HG03378 (cell line): Measurements from ENCODE around the gene ZNF526.
"Not testable (repeated sequence)": the region's sequence is repeated elsewhere in the genome, so short reads cannot be mapped to it uniquely, and the experiment has no call there.

ENCODE experiments used
- ATAC-seq: cut with Tn5 transposase; IDR thresholded peaks from one replicate; pipeline ENCODE4 v1.9.1; 2021; ENCODE audit warnings: mild to moderate bottlenecking, moderate library complexity; ENCODE audit not compliant: unreplicated experiment

The ZNF526 gene

DNA sequence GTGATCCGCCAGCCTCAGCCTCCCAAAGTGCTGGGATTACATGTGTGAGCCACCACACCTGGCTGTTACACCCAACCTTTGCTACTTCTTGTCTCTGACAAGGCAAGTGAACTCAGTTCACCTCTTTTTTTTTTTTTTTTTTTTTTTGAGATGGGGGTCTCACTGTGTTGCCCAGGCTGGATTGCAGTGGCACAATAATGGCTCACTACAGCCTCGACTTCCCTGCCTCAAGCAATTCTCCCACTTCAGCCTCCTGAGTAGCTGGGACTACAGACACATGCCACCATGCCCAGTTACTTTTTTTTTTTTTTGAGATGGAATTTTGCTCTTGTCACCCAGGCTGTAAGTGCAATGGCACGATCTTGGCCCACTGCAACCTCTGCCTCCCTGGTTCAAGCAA is 37.7 kb downstream of the ZNF526 start:
- ATAC-seq: not testable (repeated sequence)

DNA sequence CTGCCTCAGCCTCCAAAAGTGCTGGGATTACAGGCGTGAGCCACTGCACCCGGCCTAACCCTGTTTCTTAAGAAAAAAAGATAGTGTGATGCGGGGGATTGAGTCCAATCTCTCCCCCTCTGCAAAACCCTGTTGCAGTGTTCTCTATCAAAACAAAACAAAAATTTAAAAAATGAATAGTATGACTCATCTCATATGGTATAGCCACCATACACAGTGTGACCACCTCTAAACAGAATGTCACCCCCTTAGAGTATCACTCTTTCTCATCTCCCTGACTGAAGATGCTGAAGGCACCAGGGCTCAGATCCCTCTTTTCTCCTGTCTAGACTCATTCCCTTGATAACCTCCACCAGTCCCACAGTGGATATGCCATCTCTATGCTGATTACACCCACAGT is 41.7 kb downstream of the ZNF526 start:
- ATAC-seq: no peak

DNA sequence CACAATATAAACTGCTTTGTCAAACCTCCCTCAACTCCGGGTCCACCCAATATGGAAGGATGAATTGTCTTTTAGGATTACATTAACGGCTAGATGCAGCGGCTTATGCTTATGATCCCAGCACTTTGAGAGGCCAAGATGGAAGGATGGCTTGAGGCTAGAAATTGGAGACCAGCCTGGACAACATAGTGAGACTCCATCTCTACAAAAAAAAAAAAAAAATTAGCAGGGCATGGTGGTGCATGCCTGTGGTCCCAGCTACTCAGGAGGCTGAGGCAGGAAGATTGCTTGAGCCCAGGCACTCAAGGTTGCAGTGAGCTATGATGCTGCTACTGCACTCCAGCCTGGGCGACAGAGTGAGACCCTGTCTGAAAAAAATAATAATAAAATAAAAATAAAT is 46.0 kb downstream of the ZNF526 start:
- ATAC-seq: not testable (repeated sequence)

DNA sequence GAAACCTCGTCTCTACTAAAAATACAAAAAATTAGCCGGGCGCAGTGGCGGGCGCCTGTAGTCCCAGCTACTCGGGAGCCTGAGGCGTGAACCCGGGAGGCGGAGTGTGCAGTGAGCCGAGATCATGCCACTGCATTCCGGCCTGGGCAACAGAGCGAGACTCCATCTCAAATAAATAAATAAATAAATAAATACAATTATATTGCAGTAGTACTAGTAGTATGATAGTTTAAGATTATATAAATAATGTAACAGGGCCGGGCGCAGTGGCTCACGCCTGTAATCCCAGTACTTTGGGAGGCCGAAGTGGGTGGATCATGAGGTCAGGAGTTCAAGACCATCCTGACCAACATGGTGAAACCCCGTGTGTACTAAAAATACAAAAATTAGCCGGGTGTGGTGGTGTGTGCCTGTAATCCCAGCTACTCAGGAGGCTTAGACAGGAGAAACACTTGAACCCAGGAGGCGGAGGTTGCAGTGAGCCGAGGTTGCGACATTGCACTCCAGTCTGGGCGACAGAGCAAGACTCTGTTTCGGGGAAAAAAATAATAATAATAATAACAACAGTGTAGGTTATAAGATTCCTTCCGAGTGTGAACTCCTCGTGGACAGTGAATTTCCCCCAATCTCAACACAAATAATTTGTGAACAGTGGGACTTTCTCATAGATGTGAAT is 47.0 kb downstream of the ZNF526 start:
- not testable (repeated sequence) for ATAC-seq

DNA sequence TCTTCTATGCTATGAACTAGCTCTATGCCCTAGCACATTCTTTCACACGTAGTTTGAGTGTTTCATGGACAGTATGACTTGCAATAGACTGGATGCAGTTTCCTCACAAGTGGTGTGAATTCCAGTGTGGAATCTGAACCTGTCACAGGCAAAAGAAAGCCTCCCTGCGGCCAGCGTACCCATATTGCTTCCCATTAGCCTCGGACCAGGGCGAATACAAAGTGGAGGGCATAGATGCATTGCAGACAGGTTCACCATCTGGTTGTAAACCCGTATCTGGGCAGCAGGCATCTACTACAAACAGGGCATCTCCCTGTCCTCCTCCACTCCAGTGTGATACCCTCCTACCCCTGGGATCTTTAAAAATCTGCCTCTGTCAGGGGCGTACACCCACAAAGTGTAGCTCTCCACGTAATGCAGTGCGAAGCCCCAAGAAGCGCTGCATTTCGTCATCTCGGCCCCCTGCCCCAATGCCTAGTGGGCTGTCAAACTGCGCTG is 47.6 kb downstream of the ZNF526 start:
- ATAC-seq: no peak

DNA sequence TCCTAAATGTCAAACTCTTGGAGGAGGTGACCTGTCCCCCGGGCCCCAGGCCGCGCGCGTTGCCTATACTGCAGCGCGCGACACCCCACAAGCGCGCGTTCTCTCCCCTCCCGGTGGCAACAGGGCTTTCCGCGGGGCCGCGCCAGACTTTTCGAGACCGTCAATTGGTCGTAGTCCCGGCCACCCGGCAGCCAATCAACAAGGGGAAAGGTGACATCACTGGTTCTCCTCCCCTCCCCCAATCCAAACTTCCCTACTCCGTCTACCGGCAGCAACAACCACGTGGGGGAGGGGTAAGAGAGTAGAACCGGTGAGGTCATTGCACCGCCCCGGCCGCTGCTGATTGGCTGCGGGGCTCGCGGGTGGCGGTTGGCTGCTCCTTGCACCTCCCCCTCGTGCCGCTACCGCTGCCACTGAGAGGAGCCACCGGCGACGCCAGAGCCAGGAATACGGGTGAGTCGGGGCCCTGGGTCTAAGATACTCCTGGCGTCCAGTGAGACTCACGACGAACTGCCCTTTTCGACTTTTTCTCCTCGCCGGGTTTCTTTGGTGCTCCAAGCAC is 48.1 kb downstream of the ZNF526 start:
- ATAC-seq: peak; percentile 44

DNA sequence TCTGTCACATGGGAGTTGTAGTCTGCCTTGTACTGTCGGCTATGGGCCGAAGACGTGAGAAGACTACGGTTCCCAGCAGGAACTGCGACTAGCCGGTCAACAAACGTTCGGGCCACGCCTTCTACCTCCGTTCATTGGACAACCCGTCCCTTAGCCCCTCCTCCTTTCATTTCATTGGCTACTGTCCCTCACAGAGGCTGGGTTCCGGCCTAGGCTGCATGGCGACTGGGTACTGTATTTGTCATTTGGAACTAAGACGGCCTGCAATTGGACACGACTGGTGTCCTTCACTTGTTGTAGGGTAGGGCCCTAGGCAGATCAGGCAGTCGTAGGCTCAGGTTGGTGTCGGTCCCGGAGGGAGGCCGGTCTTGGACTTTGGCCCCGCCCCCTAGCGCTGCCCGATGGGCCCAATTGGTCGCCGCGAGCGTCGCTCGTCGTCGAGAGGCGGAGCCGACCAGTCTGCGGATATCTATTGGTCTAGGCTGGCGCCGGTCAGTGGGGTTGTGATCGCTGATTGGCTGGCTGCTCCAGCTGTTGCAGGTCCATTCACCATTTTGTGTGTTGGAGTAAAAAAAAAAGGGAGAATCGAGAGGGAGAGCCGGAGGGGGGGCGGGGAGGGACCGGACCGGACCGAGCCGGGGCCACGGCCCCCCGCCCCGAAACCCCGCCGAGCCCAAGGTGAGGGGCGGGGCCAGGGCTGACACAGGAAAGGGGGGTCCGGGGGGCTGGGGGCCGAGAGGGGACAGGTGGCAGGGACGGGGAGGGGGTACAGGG is 48.8 kb downstream of the ZNF526 start, which contains the start of gene CIC:
CIC (plus strand) TSS at position 549 of the 774 bp plus-strand sequence. CDS start 2,532 bp downstream, outside the sequence.
- peak; percentile 66 for ATAC-seq

DNA sequence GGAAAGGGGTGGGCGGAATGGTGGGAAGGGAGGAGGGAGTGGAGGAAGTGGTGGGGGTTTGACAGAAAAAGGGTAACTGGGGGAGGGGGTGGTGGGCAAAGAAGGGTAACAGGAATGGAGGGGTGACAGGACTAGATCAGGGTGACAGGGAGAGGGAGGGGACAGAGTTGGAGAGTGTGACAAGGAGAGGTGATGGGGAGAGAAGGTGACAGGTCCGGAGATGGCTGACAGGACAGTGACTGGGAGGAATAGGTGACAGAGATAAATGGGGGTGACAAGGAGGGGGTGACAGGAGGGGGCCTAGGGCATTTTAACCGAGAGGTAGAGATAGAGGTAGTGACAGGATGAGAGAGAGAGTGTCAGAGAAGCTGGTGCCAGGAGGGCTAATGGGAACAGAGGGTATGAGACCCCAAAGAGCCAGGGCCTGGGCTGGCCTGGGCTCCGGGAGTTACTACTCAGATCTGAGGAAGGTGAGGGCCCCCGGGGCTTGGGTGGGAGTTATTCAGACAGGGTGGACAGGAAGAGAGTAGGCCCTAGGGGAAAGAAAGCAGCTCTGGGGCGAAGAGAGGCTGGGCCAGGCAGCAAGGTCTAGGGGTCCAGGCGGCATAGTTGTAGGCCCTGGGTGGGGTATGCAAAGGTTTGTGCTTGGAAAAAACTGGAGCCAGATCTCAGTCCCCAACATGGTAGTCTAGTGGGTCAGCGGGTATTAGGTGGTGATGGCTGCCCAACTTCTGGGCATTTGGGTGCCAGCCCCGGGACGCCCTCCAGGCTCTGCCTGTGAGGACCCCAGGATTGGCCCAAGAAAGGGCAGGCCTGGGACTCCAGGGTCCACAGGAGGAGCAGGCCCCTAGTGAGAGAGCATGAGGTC is 49.6 kb downstream of the ZNF526 start:
- ATAC-seq: no peak

DNA sequence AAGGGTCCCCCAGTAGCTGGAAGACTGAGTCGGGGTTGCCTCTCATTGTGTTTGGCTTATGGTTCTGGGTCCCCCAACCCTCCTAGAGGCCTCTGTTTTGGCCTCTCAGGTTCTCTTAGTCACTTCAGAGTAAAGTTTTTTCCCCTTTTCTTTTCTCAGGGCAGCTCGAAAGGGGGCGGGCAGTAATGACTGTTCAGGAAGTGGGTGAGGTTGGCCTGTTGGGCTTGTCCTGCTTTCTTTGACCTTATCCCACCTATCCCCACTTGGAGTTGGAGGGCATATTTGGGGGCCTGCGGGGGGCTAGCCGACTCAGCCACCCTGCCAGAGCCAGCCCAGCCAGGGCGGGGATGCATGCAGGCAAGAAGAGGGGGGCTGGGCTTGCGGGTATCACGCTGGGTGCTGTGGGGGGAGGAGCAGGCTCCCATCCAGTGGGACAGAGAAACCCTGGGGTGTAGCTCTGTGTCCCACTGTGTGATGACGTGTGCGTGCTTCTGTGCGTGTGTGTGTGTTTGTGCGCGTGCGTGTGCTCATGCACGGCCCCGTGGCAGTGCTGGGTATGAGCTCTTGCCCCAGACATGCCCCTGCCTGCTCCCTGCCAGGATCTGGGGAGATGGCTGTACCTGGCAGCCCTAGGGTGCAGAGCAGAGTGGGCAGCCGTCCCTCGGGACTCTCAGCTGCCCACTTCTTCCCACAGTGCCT is 50.4 kb downstream of the ZNF526 start:
- ATAC-seq: no peak

DNA sequence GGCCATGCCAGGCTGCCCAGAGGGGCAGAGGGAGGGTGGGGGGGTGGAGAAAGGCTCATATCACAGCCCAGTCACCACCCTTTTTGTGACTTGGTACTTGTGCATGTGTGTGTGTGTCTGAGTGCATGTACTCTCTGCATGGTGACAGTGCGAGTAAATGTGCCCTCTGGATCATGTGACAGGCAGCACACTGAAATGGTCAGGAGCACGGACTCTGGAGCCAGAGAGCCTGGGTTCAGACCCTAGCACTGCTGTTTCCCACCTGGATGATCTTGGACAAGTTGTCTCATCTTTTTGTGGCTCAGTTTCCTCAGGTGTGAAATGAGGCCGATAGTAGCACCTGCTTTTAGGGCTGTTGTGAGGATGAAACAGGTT is 50.9 kb downstream of the ZNF526 start:
- ATAC-seq: no peak

DNA sequence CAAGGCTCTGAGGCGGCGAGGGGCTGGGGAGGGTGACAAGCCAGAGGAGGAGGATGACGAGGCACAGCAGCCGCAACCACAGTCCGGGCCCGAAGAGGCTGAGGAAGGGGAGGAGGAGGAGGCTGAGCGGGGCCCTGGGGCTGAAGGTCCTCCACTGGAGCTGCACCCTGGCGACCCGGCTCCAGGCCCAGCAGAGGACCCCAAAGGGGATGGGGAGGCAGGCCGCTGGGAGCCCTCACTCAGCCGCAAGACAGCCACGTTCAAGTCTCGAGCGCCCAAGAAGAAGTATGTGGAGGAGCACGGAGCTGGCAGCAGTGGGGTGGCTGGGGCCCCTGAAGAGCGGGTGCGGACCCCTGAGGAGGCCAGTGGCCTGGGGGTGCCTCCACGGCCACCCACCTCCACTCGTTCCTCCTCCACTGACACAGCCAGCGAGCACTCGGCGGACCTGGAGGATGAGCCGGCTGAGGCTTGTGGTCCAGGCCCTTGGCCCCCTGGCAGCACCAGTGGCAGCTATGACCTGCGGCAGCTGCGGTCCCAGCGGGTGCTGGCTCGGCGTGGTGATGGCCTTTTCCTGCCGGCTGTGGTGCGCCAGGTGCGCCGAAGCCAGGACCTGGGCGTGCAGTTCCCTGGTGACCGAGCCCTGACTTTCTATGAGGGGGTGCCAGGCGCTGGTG is 51.9 kb downstream of the ZNF526 start:
- ATAC-seq: no peak

DNA sequence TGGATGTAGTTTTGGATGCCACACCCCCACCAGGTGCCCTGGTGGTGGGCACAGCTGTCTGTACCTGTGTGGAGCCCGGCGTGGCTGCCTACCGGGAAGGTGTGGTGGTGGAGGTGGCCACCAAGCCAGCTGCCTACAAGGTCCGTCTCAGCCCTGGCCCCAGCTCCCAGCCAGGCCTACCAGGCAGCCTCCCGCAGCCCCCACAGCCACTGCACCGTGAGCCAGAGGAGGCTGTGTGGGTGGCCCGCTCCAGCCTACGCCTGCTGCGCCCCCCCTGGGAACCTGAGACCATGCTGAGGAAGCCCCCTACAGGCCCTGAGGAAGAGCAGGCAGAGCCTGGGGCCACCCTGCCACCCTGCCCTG is 52.4 kb downstream of the ZNF526 start:
- no peak for ATAC-seq

DNA sequence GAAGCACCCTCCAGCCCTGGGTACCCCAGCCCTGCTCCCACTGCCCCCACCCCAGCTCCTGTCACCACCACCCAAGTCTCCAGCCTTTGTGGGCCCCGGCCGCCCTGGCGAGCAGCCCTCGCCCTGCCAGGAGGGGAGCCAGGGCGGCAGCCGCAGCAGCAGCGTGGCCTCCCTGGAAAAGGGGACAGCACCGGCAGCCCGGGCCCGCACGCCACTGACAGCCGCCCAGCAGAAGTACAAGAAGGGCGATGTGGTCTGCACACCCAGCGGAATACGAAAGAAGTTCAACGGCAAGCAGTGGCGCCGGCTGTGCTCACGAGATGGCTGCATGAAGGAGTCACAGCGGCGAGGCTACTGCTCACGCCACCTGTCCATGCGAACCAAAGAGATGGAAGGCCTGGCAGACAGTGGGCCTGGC is 52.9 kb downstream of the ZNF526 start:
- ATAC-seq: no peak

DNA sequence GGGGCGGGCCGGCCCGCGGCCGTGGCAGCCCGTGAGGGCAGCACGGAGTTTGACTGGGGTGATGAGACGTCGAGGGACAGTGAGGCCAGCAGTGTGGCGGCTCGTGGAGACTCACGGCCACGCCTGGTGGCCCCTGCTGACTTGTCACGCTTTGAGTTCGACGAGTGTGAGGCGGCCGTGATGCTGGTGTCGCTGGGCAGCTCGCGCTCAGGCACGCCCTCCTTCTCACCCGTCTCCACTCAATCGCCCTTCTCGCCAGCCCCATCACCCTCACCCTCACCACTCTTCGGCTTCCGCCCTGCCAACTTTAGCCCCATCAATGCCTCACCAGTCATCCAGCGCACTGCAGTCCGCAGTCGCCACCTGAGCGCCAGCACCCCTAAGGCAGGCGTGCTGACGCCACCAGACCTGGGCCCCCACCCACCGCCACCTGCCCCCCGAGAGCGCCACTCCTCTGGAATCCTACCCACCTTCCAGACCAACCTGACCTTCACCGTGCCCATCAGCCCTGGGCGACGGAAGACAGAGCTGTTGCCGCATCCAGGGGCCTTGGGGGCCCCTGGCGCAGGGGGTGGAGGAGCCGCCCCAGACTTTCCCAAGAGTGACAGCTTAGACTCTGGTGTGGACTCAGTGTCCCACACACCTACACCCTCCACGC is 53.4 kb downstream of the ZNF526 start:
- ATAC-seq: no peak

DNA sequence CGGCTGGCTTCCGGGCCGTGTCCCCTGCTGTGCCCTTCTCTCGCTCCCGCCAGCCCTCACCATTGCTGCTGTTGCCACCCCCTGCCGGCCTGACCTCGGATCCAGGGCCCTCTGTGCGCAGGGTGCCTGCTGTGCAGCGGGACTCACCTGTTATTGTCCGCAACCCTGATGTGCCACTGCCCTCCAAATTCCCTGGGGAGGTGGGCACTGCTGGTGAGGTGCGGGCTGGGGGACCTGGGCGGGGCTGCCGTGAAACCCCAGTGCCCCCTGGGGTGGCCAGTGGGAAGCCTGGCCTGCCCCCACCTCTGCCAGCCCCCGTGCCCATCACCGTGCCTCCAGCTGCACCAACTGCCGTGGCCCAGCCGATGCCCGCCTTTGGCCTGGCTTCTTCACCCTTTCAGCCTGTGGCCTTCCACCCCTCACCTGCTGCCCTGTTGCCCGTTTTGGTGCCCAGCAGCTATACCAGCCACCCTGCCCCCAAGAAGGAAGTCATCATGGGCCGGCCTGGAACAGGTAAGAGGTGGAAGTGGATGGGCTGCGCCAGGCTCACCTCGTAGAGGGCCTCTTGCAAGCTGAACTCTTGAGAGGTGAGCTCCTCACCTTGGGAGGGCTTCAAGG is 54.1 kb downstream of the ZNF526 start:
- no peak for ATAC-seq

DNA sequence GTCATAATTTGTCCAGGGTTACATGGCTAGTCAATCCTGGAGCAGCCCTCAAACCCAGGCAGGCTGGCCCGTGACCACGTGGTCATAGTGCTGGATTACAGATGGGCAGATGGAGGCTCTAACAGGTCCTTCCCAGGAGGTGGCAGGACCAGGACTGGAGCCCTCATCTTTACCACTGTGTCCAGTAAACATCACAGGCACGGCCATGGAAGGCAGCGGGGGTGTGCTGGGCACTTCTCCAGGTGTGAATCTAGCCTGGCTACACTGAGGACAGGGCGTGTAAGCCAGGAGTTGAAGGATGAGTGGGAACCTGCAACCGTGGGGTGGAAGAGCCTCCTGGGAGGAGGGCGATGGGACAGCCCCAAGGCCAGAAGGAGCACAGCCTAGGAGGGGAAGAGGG is 55.0 kb downstream of the ZNF526 start:
- ATAC-seq: no peak

DNA sequence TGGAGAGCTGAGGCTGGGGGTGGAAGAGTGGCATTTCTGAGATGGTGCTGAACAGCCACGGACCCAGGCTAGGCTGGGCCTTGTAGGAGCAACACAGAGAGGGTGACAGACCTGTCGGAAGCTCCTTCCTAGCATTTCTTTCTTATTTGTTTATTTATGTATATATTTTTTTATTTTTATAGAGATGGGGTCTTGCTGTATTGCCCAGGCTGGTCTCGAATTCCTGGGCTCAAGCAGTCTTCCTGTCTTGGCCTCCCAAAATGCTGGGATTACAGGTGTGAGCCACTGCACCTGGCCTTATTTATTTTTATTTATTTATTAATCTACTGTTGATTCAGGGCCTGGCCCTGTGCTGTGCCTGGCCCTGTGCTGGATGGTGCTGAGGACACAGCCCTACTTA is 55.4 kb downstream of the ZNF526 start:
- no peak for ATAC-seq

DNA sequence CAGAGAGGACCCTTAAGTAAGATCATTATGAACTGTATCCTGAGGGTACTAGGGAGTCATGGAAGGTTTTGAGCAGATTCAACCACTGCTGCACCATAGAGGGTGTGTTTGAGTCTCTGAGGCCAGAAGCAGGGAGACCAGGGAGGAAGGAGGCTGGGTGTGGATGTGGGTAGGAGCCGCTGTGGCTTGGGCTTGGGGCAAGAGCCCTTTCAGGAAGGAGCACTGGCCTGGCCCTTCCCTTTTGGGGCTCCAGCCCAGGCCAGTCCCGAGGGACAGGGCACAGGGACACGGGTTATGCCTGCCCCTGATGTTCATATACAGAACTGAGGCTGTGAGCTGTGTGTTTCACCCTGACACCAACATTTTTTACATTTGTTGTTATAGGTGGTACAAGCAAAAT is 56.2 kb downstream of the ZNF526 start:
- ATAC-seq: no peak

DNA sequence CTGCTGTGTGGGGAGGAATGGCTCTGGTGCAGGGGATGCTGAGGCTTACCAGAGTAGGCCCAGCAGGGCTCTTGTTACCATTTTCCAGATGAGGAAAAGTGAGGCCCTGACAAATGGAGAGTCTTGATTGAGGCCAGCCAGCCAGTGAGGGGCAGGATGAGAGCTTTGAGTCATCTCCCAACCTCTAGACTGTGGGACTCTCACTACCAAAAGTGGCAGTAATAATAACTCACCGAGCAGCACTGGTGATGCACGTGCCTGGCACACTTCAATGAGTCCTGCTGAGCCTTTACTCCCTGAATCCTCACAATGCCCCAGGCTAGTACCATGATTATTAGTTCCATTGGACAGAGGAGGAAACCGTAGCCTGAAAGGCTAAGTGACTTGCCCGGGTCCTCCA is 56.7 kb downstream of the ZNF526 start:
- no peak for ATAC-seq
